H9 (cell line): ENCODE measurements around the gene HGS. TPM values are rescaled to one million over a fixed set of nuclear protein-coding genes. Genes with fewer than 3 reads are reported as not detected.

Source experiments
- DNase-seq: peaks from one replicate; pipeline ENCODE4 v3.0.0-alpha.2; 2017
- H2AFZ ChIP-seq: one replicate; pipeline ENCODE4 v1.6.1; 2013; ENCODE audit warnings: mild to moderate bottlenecking, low read length, control low read depth, moderate library complexity
- H2AK5ac ChIP-seq: 2 replicates; pipeline ENCODE4 v1.6.1; 2013; ENCODE audit warnings: low read length, control low read depth, mixed read lengths; ENCODE audit not compliant: insufficient read length
- H2BK120ac ChIP-seq: one replicate; pipeline ENCODE4 v1.6.1; 2013; ENCODE audit warnings: low read depth, mild to moderate bottlenecking, low read length, control low read depth, inconsistent platforms; ENCODE audit not compliant: poor library complexity, severe bottlenecking
- H2BK12ac ChIP-seq: 2 replicates; pipeline ENCODE4 v1.6.1; 2013; ENCODE audit warnings: low read length, control low read depth, mixed read lengths, low read depth; ENCODE audit not compliant: insufficient read length
- H2BK15ac ChIP-seq: 2 replicates; pipeline ENCODE4 v1.6.1; 2013; ENCODE audit warnings: low read depth, low read length, control low read depth
- H2BK20ac ChIP-seq: one replicate; pipeline ENCODE4 v1.6.1; 2013; ENCODE audit warnings: low read depth, mild to moderate bottlenecking, low read length, control low read depth, inconsistent platforms; ENCODE audit not compliant: poor library complexity, severe bottlenecking
- H2BK5ac ChIP-seq: 2 replicates; pipeline ENCODE4 v1.6.1; 2013; ENCODE audit warnings: low read length, control low read depth, mixed read lengths; ENCODE audit not compliant: insufficient read length
- H3K14ac ChIP-seq: 2 replicates; pipeline ENCODE4 v1.6.1; 2013; ENCODE audit warnings: low read length, control low read depth; ENCODE audit not compliant: insufficient read depth
- H3K18ac ChIP-seq: 2 replicates; pipeline ENCODE4 v1.6.1; 2013; ENCODE audit warnings: low read depth, mild to moderate bottlenecking, mixed read lengths, low read length, control low read depth; ENCODE audit not compliant: insufficient read length
- H3K23ac ChIP-seq: 2 replicates; pipeline ENCODE4 v1.6.1; 2013; ENCODE audit warnings: low read length, control low read depth, mixed read lengths, low read depth; ENCODE audit not compliant: insufficient read length
- H3K23me2 ChIP-seq: 2 replicates; pipeline ENCODE4 v1.6.1; 2013; ENCODE audit warnings: low read depth, mild to moderate bottlenecking, mixed read lengths, low read length, control low read depth; ENCODE audit not compliant: insufficient read length, poor library complexity, severe bottlenecking
- H3K27ac ChIP-seq: 2 replicates; pipeline ENCODE4 v1.5.1; 2013; ENCODE audit warnings: low read length, control low read depth, mixed read lengths, low read depth; ENCODE audit not compliant: insufficient read length
- H3K27me3 ChIP-seq: 2 replicates; pipeline ENCODE4 v1.6.1; 2013; ENCODE audit warnings: low read length, control low read depth, inconsistent platforms; ENCODE audit not compliant: insufficient read depth
- H3K4ac ChIP-seq: 2 replicates; pipeline ENCODE4 v1.6.1; 2013; ENCODE audit warnings: low read depth, mild to moderate bottlenecking, control low read depth, inconsistent platforms, low read length, moderate library complexity
- H3K4me1 ChIP-seq: 2 replicates; pipeline ENCODE4 v1.6.1; 2013; ENCODE audit warnings: low read length, control low read depth, inconsistent platforms; ENCODE audit not compliant: insufficient read depth
- H3K4me2 ChIP-seq: 2 replicates; pipeline ENCODE4 v1.6.1; 2013; ENCODE audit warnings: low read length, control low read depth, mixed read lengths; ENCODE audit not compliant: insufficient read length, insufficient read depth
- H3K56ac ChIP-seq: 2 replicates; pipeline ENCODE4 v1.6.1; 2013; ENCODE audit warnings: low read depth, mild to moderate bottlenecking, mixed read lengths, low read length, control low read depth; ENCODE audit not compliant: insufficient read length
- H3K79me1 ChIP-seq: 2 replicates; pipeline ENCODE4 v1.6.1; 2013; ENCODE audit warnings: low read depth, mild to moderate bottlenecking, moderate library complexity, low read length, control low read depth, inconsistent platforms; ENCODE audit not compliant: insufficient read depth, poor library complexity, severe bottlenecking
- H3K79me2 ChIP-seq: 2 replicates; pipeline ENCODE4 v1.6.1; 2013; ENCODE audit warnings: low read length, control low read depth, inconsistent platforms; ENCODE audit not compliant: insufficient read depth
- H3K9ac ChIP-seq: 2 replicates; pipeline ENCODE4 v1.6.1; 2013; ENCODE audit warnings: low read length, control low read depth, mixed read lengths; ENCODE audit not compliant: insufficient read length; ENCODE audit errors: extremely low read depth
- H3K9me3 ChIP-seq: one replicate; pipeline ENCODE4 v1.6.1; 2013; ENCODE audit warnings: low read depth, low read length, inconsistent platforms; ENCODE audit not compliant: control insufficient read depth
- H3T11ph ChIP-seq: one replicate; pipeline ENCODE4 v1.6.1; 2013; ENCODE audit warnings: mild to moderate bottlenecking, low read length, control low read depth, inconsistent platforms
- H4K20me1 ChIP-seq: one replicate; pipeline ENCODE4 v1.6.1; 2013; ENCODE audit not compliant: control insufficient read depth, insufficient read length, insufficient read depth
- H4K5ac ChIP-seq: 2 replicates; pipeline ENCODE4 v1.6.1; 2013; ENCODE audit warnings: low read depth, mild to moderate bottlenecking, mixed read lengths, low read length, control low read depth; ENCODE audit not compliant: insufficient read length
- H4K8ac ChIP-seq: replicated peaks from 2 replicates; pipeline ENCODE4 v1.6.1; 2013; ENCODE audit warnings: low read length, control low read depth, mixed read lengths, low read depth; ENCODE audit not compliant: insufficient read length
- H4K91ac ChIP-seq: 2 replicates; pipeline ENCODE4 v1.6.1; 2013; ENCODE audit warnings: low read depth, mild to moderate bottlenecking, moderate library complexity, mixed read lengths, low read length, control low read depth; ENCODE audit not compliant: insufficient read length
- H3K27ac Mint-ChIP-seq, 3 experiments: 2 replicates in 2 of 3; 3 replicates in 1 of 3; pipeline ENCODE4 v1.8.0; 2020 to 2021; ENCODE audit warnings: mixed read lengths in 3 of 3, mild to moderate bottlenecking in 1 of 3, moderate library complexity in 1 of 3
- H3K27me3 Mint-ChIP-seq: 2 replicates; pipeline ENCODE4 v1.8.0; 2021; ENCODE audit warnings: low read depth, mild to moderate bottlenecking, moderate library complexity, mixed read lengths
- H3K36me3 Mint-ChIP-seq, 3 experiments: 2 replicates in 2 of 3; 3 replicates in 1 of 3; pipeline ENCODE4 v1.8.0; 2020 to 2021; ENCODE audit warnings: low read depth in 3 of 3, mixed read lengths in 3 of 3; ENCODE audit not compliant: insufficient read depth in 1 of 3
- H3K4me1 Mint-ChIP-seq, 2 experiments: 2 replicates each; pipeline ENCODE4 v1.8.0; 2020; ENCODE audit warnings: mixed read lengths in 2 of 2
- H3K4me3 Mint-ChIP-seq, 2 experiments: 2 replicates in 1 of 2; 3 replicates in 1 of 2; pipeline ENCODE4 v1.8.0; 2020 to 2021; ENCODE audit warnings: mild to moderate bottlenecking in 2 of 2, mixed read lengths in 2 of 2, moderate library complexity in 1 of 2
- H3K9me3 Mint-ChIP-seq, 2 experiments: 2 replicates in 1 of 2; 3 replicates in 1 of 2; pipeline ENCODE4 v1.8.0; 2020; ENCODE audit warnings: mild to moderate bottlenecking in 2 of 2, mixed read lengths in 2 of 2, moderate library complexity in 1 of 2
- WGBS: extraction: QIAGEN DNeasy Blood & Tissue Kit; methylation state at CpG from one replicate; pipeline ENCODE4 v1.1.7; 2013; ENCODE audit warnings: missing lambda C conversion rate, low lambda C conversion rate, mixed read lengths; ENCODE audit not compliant: insufficient read length; ENCODE audit errors: extremely low coverage; 5-methylcytosine and 5-hydroxymethylcytosine counted together
- total RNA-seq: library from RNA; stranded (reverse); gene quantifications from 2 replicates; pipeline ENCODE4 v1.2.1, GENCODE V29; 2021
- TF ChIP-seq, protein P1 (sequence below): fragments of 200-600 bp; sonication (generic); conservative IDR thresholded peaks from 3 replicates; pipeline ENCODE4 v1.8.0; 2021; ENCODE audit warnings: antibody characterized with exemption, mild to moderate bottlenecking

HGS gene
- total RNA-seq, 1 experiment from 2014 or later: 106 TPM

DNA sequence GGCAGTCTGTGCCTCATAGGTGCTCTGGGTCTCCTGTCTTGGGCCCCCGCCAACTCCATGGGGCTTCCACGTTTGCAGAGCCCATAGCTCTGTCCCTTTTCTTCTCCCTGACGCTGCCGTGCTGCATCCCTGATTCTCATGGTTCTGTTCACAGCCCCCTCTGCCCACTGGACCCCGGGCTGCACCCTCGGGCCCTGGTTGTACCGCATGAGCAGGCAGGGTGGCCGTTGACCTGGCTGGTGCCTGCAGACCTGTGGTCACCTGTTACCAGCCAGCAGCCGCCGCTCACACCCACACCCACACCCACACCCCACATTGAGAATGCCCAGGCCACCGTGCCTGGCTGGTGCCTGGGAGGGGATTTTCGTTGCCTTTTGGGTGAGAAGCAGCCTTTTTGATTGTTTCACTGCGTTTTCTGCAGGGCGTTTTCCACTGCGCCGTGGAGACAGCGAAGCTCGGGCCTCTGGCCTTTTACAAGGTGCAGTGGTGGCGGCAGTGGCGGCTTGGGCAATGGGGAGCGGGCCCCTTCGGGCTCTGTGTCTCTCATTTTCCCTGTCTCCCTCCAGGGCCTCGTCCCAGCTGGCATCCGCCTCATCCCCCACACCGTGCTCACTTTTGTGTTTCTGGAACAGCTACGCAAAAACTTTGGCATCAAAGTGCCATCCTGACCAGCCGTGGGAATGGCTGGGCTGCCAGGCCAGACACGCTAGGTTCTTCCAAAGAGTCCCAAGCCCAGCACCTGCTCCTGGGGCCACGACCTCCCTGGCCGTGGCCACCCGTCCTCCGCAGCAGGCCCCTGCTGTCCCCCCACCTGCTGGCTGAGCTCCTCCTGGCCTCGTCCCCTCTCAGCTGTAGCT lies 35.8 kb downstream of the HGS start:
- Histone ChIP-seq H2BK20ac (no peak overlapping the region), H3K27me3 (no peaks in the 10 kb centered on the region), H3K56ac (no peak overlapping the region), H2BK15ac (no peak overlapping the region), H3K4me1 (no peaks in the 10 kb centered on the region), H2AFZ (no peak overlapping the region), H3K23me2 (no peaks in the 10 kb centered on the region), H3K79me2 (no peaks in the 10 kb centered on the region), H3K23ac (no peak overlapping the region), H2AK5ac (no peak overlapping the region), H3K4me2 (no peak overlapping the region), H3K79me1 (no peaks in the 10 kb centered on the region), H4K20me1 (no peaks in the 10 kb centered on the region), H4K8ac (no peak overlapping the region), H2BK5ac (no peak overlapping the region), H3K9ac (no peak overlapping the region), H4K91ac (no peak overlapping the region), H2BK12ac (no peak overlapping the region), H3K4ac (no peak overlapping the region), H3K27ac (no peak overlapping the region), H3K9me3 (no peaks in the 10 kb centered on the region), H3T11ph (no peak overlapping the region), H4K5ac (no peak overlapping the region), H2BK120ac (no peak overlapping the region), H3K18ac (no peak overlapping the region), H3K14ac (no peak overlapping the region)
- Mint-ChIP-seq H3K27me3 (peaks cover 4% of the 10 kb centered on the region), H3K9me3 (no peaks in the 10 kb centered on the region), H3K4me3 (no peak overlapping the region; a peak in 1 of 5 replicates), H3K36me3 (peaks cover 2 to 15% (median 14%) of the 10 kb centered on the region in 3 experiments), H3K27ac (no peak overlapping the region), H3K4me1 (peaks cover 8 to 15% of the 10 kb centered on the region in 2 experiments; a peak in 3 of 4 replicates)
- no peak for DNase-seq
- no CpG with 5 or more reads among the region's 33 CpGs for WGBS
- TF ChIP-seq, protein P1, sequence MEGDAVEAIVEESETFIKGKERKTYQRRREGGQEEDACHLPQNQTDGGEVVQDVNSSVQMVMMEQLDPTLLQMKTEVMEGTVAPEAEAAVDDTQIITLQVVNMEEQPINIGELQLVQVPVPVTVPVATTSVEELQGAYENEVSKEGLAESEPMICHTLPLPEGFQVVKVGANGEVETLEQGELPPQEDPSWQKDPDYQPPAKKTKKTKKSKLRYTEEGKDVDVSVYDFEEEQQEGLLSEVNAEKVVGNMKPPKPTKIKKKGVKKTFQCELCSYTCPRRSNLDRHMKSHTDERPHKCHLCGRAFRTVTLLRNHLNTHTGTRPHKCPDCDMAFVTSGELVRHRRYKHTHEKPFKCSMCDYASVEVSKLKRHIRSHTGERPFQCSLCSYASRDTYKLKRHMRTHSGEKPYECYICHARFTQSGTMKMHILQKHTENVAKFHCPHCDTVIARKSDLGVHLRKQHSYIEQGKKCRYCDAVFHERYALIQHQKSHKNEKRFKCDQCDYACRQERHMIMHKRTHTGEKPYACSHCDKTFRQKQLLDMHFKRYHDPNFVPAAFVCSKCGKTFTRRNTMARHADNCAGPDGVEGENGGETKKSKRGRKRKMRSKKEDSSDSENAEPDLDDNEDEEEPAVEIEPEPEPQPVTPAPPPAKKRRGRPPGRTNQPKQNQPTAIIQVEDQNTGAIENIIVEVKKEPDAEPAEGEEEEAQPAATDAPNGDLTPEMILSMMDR: no peak
